Neural progenitor cell (in vitro differentiated cells): Measurements from ENCODE around the gene ABTB1. TPM values are rescaled to one million over a fixed set of nuclear protein-coding genes. Genes with fewer than 3 reads are reported as not detected.

Source experiments
- DNase-seq: peaks from one replicate; pipeline ENCODE4 v3.0.0-alpha.2; 2016; ENCODE audit warnings: low spot score
- H2AFZ ChIP-seq: fragments of 200-600 bp; sonication (generic); replicated peaks from 2 replicates; pipeline ENCODE4 v1.6.1; 2016; ENCODE audit warnings: antibody characterized with exemption
- H3F3A ChIP-seq: fragments of 200-600 bp; sonication (generic); 2 replicates; pipeline ENCODE4 v1.6.1; 2016; ENCODE audit warnings: antibody characterized with exemption, low read depth
- H3K27ac ChIP-seq: fragments of 200-600 bp; sonication (generic); 2 replicates; pipeline ENCODE4 v1.5.1; 2016; ENCODE audit warnings: mild to moderate bottlenecking
- H3K27me3 ChIP-seq: fragments of 200-600 bp; sonication (generic); 2 replicates; pipeline ENCODE4 v1.6.1; 2016; ENCODE audit warnings: mild to moderate bottlenecking, moderate library complexity
- H3K36me3 ChIP-seq: fragments of 200-600 bp; sonication (generic); 2 replicates; pipeline ENCODE4 v1.5.1; 2016
- H3K4me1 ChIP-seq: fragments of 200-600 bp; sonication (generic); 2 replicates; pipeline ENCODE4 v1.6.1; 2016; ENCODE audit warnings: mixed run types
- H3K4me2 ChIP-seq: fragments of 200-600 bp; sonication (generic); 2 replicates; pipeline ENCODE4 v1.6.1; 2016
- H3K4me3 ChIP-seq: fragments of 200-600 bp; sonication (generic); 2 replicates; pipeline ENCODE4 v1.5.1; 2016
- H3K79me2 ChIP-seq: fragments of 200-600 bp; sonication (generic); 2 replicates; pipeline ENCODE4 v1.6.1; 2016; ENCODE audit warnings: low read depth
- H3K9ac ChIP-seq: fragments of 200-600 bp; sonication (generic); 2 replicates; pipeline ENCODE4 v1.6.1; 2016
- H3K9me3 ChIP-seq: fragments of 200-600 bp; sonication (generic); 2 replicates; pipeline ENCODE4 v1.5.1; 2016; ENCODE audit warnings: low read depth
- H4K20me1 ChIP-seq: fragments of 200-600 bp; sonication (generic); 2 replicates; pipeline ENCODE4 v1.6.1; 2016; ENCODE audit warnings: low read depth
- H3K27ac Mint-ChIP-seq: 3 replicates; pipeline ENCODE4 v1.8.0; 2021; ENCODE audit warnings: mixed read lengths
- H3K27me3 Mint-ChIP-seq: 2 replicates; pipeline ENCODE4 v1.8.0; 2022; ENCODE audit warnings: low read depth, mild to moderate bottlenecking, inconsistent platforms, moderate library complexity, mixed read lengths; ENCODE audit not compliant: insufficient read depth
- H3K36me3 Mint-ChIP-seq: 3 replicates; pipeline ENCODE4 v1.8.0; 2021; ENCODE audit warnings: mixed read lengths
- H3K4me1 Mint-ChIP-seq: 3 replicates; pipeline ENCODE4 v1.8.0; 2021; ENCODE audit warnings: mixed read lengths
- H3K4me3 Mint-ChIP-seq: 3 replicates; pipeline ENCODE4 v1.8.0; 2021; ENCODE audit warnings: mild to moderate bottlenecking, moderate library complexity, mixed read lengths
- H3K9me3 Mint-ChIP-seq: 3 replicates; pipeline ENCODE4 v1.8.0; 2020; ENCODE audit warnings: mixed read lengths
- CTCF ChIP-seq: fragments of 200-600 bp; sonication (generic); IDR thresholded peaks from 2 replicates; pipeline ENCODE4 v1.5.1; 2017; ENCODE audit warnings: antibody characterized with exemption, mild to moderate bottlenecking
- EZH2 ChIP-seq: fragments of 200-600 bp; sonication (generic); IDR thresholded peaks from 2 replicates; pipeline ENCODE4 v1.6.1; 2017; ENCODE audit warnings: antibody characterized with exemption, mild to moderate bottlenecking, moderate library complexity
- EZH2phosphoT487 ChIP-seq: fragments of 200-600 bp; sonication (generic); IDR thresholded peaks from 2 replicates; pipeline ENCODE4 v1.6.1; 2017; ENCODE audit warnings: antibody characterized with exemption
- total RNA-seq: library from RNA; depleted of rRNA; stranded (reverse); fragments of >200 nt; gene quantifications from 2 replicates; pipeline ENCODE4 v1.2.3, GENCODE V29; 2015; ENCODE audit warnings: low replicate concordance

Gene ABTB1
- total RNA-seq, 1 donor from 2014 or later = 2.4 TPM

- no peak overlapping the region for H3K4me3 Mint-ChIP-seq
- Histone ChIP-seq H3K27ac (no peak overlapping the region), H4K20me1 (no peaks in the 10 kb centered on the region), H3K9ac (no peak overlapping the region), H3K79me2 (no peaks in the 10 kb centered on the region), H3K4me3 (no peak overlapping the region), H2AFZ (no peak overlapping the region), H3K9me3 (no peaks in the 10 kb centered on the region), H3K36me3 (no peaks in the 10 kb centered on the region), H3K4me1 (peaks cover 19% of the 10 kb centered on the region), H3K4me2 (no peak overlapping the region), H3K27me3 (no peaks in the 10 kb centered on the region), H3F3A (peaks cover 8% of the 10 kb centered on the region)
- TF ChIP-seq EZH2phosphoT487 (no peak), EZH2 (no peak), CTCF (no peak)
- no peak for DNase-seq
- peak overlapping the region; percentile 61 for H3K27ac Mint-ChIP-seq
- peaks cover 10% of the 10 kb centered on the region for H3K27me3 Mint-ChIP-seq
- H3K9me3 Mint-ChIP-seq = no peaks in the 10 kb centered on the region
- H3K36me3 Mint-ChIP-seq = no peaks in the 10 kb centered on the region
- peaks cover 51% of the 10 kb centered on the region for H3K4me1 Mint-ChIP-seq
These were observed 39.1 kb downstream of the ABTB1 start for GRCh38 chr3:127711896-127712295.

GRCh38 chr3:127712461-127712860 lies 39.7 kb downstream of the ABTB1 start:
- Histone ChIP-seq H3K4me3 (no peak overlapping the region), H3K4me2 (no peak overlapping the region), H3K27ac (no peak overlapping the region), H3K9me3 (no peaks in the 10 kb centered on the region), H3K4me1 (peaks cover 21% of the 10 kb centered on the region), H3F3A (peaks cover 8% of the 10 kb centered on the region), H2AFZ (no peak overlapping the region), H3K27me3 (no peaks in the 10 kb centered on the region), H3K36me3 (no peaks in the 10 kb centered on the region), H3K9ac (no peak overlapping the region), H4K20me1 (no peaks in the 10 kb centered on the region), H3K79me2 (no peaks in the 10 kb centered on the region)
- Mint-ChIP-seq H3K4me3 (no peak overlapping the region), H3K36me3 (no peaks in the 10 kb centered on the region), H3K9me3 (no peaks in the 10 kb centered on the region), H3K4me1 (peaks cover 48% of the 10 kb centered on the region), H3K27ac (no peak overlapping the region), H3K27me3 (peaks cover 10% of the 10 kb centered on the region)
- no peak for TF ChIP-seq CTCF
- no peak for TF ChIP-seq EZH2phosphoT487
- no peak for TF ChIP-seq EZH2
- no peak for DNase-seq

GRCh38 chr3:127712881-127713771 lies 40.4 kb downstream of the ABTB1 start:
- Mint-ChIP-seq H3K27ac (no peak overlapping the region), H3K4me1 (peaks cover 44% of the 10 kb centered on the region)
- H2AFZ ChIP-seq = peak overlapping the region; percentile 93

More at GRCh38 chr3:127712881-127713771, 40.4 kb downstream of the ABTB1 start:
- H3K27ac ChIP-seq = no peak overlapping the region
- no peaks in the 10 kb centered on the region for H3K9me3 Mint-ChIP-seq
- H3K27me3 ChIP-seq = no peaks in the 10 kb centered on the region
- H3F3A ChIP-seq = peaks cover 8% of the 10 kb centered on the region
- TF ChIP-seq CTCF (no peak), EZH2 (no peak), EZH2phosphoT487 (no peak)
- no peak overlapping the region for H3K4me3 ChIP-seq
- H3K36me3 Mint-ChIP-seq = no peaks in the 10 kb centered on the region
- peaks cover 21% of the 10 kb centered on the region for H3K4me1 ChIP-seq
- no peak overlapping the region for H3K4me3 Mint-ChIP-seq
- no peak overlapping the region for H3K9ac ChIP-seq
- no peaks in the 10 kb centered on the region for H3K9me3 ChIP-seq
- no peak overlapping the region for H3K4me2 ChIP-seq
- H4K20me1 ChIP-seq = no peaks in the 10 kb centered on the region
- DNase-seq = no peak
- peaks cover 10% of the 10 kb centered on the region for H3K27me3 Mint-ChIP-seq
- no peaks in the 10 kb centered on the region for H3K79me2 ChIP-seq
- H3K36me3 ChIP-seq = no peaks in the 10 kb centered on the region
